Esophagus mucosa (tissue), 1 donor: ENCODE data around the gene BRK1. TPM values are rescaled to one million over a fixed set of nuclear protein-coding genes. Genes with fewer than 3 reads are reported as not detected.
A peak's percentile ranks its signal among the peaks of the same experiment; 100 is the strongest.
"Not testable (repeated sequence)": the region's sequence is repeated elsewhere in the genome, so short reads cannot be mapped to it uniquely, and the experiment has no call there.

ENCODE experiments used
- ATAC-seq: fragments of 200-7000 bp; cut with Tn5 transposase; one replicate; pipeline ENCODE4 v1.9.1; 2020
- total RNA-seq: library from RNA; stranded (reverse); gene quantifications from one replicate; pipeline ENCODE4 v1.2.4, GENCODE V29; 2023
- donor health status: DM: yes; HTN: yes; CAD: no.

BRK1 gene
- total RNA-seq, result 108 TPM

DNA sequence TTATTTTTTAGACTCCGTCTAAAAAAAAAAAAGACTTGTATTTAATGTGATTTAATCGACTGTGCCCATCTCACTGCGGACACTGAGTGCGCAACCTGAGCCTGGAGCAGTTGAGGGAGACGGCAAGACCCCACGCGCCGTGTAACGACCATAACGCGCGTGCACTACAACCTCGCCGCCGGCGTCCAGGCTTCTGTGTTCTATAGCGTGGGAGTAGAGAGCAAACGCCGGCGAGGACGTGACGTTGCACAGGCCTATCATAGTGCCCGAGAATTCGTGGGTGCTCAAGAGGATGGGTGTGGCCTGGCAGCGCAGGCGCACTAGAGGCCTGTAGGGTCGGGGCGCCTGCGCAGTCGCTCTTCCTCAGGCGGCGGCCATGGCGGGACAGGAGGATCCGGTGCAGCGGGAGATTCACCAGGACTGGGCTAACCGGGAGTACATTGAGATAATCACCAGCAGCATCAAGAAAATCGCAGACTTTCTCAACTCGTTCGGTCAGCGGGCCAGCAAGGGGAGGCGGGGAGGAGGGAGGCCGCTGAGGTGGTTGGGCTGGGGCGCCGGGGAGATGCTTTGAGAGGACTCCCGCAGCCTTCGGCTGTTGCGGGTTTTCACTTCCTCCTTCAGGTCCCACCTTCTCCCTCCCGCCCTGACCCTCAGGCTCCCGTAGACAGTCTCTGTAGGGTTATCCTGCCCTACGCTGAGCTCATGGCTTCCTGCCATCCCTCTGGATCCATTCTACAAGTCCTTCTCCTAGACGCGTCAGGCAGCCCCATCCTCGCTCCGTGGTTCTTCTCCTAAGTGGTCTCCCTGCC is at the start of gene BRK1:
BRK1 (plus strand) TSS at position 350 of the 812 bp plus-strand sequence; CDS start at position 377, 27 bp downstream.
- peak; percentile 100 for ATAC-seq

DNA sequence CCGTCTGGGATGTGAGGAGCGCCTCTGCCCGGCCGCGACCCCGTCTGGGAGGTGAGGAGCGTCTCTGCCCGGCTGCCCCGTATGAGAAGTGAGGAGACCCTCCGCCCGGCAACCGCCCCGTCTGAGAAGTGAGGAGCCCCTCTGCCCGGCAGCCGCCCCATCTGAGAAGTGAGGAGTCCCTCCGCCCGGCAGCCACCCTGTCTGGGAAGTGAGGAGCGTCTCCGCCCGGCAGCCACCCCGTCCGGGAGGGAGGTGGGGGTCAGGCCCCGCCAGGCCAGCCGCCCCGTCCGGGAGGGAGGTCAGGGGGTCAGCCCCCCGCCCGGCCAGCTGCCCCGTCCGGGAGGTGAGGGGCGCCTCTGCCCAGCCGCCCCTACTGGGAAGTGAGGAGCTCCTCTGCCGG is 45.4 kb upstream of the BRK1 start:
- ATAC-seq, result not testable (repeated sequence)

DNA sequence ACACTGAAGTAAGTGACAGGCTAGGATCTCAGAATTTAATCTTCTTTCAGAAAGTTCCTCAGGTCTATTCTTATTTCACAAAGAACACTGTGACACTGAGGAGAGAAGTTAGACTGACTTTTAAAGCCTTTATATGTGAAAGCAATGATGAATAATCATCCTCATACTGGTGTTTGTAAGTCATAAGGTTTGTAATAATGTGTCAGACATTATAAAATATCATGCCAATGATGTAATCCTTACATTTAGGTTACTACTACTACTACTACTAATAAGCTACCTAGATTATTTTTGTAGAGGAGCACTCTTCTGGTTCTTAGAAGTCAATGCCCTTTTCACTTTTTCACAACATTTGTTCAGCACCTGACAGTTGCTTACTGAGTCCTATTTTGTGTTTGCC is 40.8 kb upstream of the BRK1 start:
- ATAC-seq, result no peak

DNA sequence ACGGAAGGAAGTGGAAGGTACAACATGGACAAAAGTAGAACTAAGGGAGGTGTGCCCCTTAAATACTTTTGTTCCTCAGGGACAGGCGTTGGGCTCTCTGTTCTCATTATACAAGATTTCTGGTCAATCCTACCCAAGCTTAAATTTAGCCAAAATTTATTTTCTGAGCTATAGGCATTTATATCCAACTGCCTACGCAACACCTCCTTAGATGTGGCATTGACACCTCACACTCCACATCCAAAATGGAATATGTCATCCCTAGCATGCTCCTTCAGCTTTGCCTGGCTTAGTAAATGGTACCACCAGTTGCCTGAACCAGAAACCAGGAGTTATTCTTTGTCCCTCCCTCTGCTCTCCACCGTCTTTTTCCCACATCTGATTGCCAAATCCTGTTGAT is 33.6 kb upstream of the BRK1 start:
- no peak for ATAC-seq

DNA sequence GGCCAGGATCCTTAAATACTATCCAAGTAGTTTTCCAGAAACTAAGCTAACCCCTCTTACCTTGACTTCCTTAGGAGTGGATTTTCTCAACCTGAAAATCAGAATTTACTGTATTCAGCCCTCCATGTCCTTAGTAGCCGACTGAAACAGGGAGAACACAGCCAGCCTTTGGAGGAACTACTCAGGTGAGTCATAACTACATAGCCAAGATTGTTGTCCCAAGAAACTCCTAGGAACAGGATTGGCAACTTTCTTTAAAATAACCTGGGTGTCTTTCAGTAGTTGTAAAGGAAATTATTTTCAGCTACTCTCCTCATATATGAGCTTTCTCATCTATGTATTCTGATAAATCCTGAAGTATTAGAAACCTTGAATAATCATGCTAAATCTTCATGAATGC is 29.7 kb upstream of the BRK1 start:
- peak; percentile 87 for ATAC-seq

DNA sequence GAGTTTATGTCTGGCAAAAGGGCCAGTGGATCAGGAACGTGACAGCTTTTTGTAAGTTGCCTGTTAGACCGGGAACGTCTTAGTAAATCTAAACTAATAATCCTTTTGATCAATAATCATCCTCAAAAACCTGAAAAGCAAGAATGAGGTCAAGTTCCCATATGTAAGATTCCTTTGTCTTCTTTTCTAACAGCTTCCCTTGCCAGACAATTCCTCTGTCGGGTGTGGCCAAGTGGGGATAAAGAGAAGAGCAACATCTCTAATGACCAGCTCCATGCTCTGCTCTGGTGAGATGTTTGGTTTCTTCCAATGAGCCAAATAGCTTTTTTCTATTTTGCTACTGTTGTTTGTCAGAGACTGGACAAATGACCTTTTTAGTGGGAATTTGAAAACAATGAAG is 27.2 kb upstream of the BRK1 start:
- ATAC-seq, result peak; percentile 41

DNA sequence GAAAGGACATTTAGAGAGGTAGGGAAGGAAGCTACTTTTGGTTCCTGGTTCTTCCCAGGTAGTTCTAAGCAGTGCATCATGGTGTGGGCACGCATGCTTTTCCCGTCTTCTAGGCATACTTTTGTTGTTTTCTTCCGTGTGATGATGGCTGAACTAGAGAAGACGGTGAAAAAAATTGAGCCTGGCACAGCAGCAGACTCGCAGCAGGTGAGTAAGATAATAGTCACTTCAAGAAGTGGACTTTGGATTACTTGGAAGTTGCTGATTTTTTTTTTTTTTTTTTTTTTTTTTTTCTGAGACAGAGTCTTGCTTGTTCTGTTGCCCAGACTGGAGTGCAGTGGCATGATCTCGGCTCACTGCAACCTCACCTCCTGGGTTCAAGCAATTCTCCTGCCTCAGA is 25.3 kb upstream of the BRK1 start:
- ATAC-seq, result no peak

DNA sequence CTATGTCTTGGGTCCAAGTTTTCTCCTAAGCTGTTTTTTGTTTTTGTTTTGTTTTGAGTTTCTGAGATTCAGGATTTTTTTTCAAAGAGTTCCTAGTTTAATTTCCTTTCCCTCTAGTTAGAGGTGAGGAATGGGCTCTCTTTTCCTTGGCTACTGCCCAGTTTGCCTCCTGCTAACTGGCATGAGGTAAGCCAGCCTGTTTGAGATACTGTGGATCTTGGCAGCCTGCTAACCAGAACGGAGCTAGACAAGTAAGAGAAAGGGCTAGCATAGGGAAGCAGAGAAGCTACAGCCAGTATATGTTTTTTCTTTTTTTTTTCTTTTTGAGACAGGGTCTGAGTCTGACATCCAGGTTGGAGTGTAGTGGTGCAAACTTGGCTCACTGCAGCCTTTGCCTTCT is 24.7 kb upstream of the BRK1 start:
- not testable (repeated sequence) for ATAC-seq

DNA sequence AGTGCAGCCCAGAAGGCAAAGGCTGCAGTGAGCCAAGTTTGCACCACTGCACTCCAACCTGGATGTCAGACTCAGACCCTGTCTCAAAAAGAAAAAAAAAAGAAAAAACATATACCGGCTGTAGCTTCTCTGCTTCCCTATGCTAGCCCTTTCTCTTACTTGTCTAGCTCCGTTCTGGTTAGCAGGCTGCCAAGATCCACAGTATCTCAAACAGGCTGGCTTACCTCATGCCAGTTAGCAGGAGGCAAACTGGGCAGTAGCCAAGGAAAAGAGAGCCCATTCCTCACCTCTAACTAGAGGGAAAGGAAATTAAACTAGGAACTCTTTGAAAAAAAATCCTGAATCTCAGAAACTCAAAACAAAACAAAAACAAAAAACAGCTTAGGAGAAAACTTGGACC is 24.1 kb upstream of the BRK1 start:
- ATAC-seq, result not testable (repeated sequence)

DNA sequence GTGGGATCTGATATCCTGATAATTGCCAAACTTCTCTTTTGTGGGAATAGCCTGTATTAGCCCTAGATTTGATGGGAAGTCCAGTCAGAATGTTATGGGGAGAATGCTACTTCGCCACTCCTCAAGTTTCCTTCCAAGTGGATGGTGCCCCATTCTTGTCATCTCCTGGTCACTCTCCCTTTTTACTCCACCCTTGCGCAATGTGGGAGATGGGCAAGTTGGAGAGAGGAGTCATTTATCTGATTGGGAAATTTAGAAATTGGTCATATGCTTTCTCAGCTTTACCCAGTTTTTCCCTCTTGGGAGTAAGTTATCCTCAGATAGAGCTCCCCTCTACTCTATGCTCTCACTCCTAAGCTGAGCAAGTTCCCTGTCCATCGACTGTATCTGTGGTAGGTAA is 21.8 kb upstream of the BRK1 start:
- no peak for ATAC-seq

DNA sequence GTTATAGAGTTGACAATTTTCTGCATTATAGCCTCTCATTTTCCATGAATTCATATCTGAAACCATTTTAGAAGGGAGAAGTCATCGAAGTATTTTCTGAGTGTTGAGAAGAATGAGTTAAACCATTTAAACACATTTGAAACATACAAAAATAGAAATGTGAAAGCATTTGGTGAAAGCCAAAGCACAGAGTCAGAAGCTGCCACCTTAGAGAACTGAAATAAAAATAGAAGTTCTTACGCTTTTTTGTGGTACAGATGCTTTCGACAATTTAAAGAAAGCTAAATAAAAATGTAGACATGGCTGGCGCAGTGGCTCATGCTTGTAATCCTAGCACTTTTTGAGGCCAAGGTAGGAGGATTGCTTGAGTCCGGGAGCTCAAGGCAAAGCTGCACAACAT is 16.4 kb upstream of the BRK1 start:
- ATAC-seq, result no peak

DNA sequence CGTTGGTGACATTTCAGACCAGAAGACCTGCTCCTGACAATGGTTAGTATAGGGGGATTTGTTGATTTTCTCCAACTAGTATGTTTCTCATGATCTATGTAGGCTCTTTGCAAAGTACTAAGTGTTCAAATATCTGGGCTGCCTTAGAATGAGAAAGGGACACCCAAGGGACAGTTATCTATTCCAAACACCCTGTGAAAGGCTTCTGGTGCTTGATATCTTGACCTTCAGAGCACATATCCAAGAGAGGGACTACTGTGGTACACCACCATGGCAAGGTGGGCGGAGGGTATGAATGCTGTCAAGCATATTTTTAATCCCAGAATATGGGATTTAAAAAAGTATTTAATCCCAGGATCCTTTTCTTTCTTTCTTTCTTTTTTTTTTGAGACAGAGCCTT is 8.6 kb upstream of the BRK1 start:
- ATAC-seq, result no peak

DNA sequence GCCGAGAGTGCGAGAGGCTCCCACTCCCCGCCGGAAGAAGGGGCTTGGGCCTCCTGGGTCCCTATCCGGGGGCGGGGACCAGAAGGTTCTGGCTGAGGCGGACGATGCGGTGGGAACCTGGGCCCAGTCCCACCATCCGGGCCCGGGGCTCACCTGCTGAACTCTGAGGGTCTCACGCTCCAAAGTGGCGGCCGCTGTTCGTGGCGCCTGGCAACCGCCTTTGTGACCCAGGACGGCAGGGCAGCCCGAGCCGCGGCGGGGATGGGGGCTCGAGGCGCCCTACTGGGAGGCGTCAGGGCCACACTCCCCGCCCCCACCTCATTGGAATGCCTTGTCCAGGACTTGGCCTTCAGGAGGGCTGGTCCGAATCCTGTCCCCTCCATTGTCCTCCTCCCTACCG is 7.4 kb upstream of the BRK1 start, which contains the start of gene FANCD2OS:
FANCD2OS (minus strand) TSS at position 165 of the 400 bp plus-strand sequence. CDS start 3,481 bp downstream, outside the sequence.
- no peak for ATAC-seq

DNA sequence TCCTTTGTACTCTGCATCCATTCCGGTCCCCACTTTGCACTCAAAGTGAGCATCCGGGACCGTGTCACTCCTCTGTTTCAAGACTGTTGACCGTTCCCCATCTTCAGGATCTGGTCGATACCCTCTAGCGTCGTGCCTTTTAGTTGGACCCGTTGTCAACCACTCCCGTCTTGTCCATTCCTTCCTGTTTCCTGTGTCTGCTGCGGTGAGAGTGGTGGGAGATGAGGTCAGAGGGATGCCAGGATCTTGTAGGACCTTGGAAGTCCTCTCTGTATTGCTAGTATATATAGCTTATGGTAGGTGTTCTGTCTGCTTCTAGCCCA is 624 bp downstream of the BRK1 start:
- peak; percentile 8 for ATAC-seq

DNA sequence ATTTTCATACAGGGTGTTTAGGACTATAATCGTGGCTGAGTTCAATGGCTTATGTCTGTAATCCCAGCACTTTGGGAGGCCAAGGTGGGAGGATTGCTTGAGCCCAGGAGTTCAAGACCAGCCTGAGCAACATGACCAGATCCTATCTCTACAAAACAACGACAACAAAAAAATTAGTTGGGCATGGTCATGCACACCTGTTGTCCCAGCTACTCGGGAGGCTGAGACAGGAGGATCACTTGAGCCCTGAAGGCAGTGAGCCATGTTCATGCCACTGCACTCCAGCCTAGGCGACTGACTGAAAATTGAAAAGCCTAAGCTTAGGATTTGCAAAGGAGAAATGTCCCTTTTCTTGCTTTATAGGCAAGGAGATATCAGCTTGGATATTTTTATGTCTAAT is 1.5 kb downstream of the BRK1 start:
- no peak for ATAC-seq

DNA sequence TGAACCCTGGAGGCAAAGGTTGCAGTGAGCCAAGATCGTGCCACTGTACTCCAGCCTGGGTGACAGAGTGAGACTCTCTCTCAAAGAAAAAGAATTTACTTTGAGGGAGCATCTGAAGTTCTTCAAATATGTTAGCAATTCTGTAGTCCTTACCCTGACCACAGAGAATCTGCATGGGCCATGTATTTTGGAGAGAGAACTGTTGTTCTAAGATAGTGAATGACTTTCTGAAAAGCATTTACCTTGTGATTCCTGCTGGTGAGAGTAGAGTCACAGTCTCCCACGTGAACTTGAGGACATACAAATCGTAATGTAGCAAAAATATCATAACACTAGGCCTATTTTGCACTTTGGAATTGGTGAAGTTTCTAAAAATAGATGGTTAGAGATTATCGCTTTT is 3.9 kb downstream of the BRK1 start:
- no peak for ATAC-seq

DNA sequence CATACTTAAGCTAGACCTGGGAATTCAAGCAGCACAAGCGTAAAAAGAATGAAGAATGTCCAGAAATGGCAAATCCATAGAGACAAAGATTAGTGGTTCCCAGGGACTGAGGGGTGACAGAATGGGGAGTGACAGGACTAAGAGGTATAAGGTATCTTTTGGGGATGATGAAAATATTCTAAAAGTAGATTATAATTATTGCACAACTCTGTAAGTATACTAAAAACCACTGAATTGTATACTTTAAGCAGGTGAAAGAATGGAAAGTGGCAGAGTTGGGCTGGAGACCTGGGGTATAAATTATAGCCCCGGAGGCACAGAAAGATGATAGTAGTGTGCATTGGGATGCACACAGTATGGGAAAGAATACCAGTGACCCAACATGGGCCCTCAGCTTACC is 5.6 kb downstream of the BRK1 start:
- ATAC-seq, result no peak

DNA sequence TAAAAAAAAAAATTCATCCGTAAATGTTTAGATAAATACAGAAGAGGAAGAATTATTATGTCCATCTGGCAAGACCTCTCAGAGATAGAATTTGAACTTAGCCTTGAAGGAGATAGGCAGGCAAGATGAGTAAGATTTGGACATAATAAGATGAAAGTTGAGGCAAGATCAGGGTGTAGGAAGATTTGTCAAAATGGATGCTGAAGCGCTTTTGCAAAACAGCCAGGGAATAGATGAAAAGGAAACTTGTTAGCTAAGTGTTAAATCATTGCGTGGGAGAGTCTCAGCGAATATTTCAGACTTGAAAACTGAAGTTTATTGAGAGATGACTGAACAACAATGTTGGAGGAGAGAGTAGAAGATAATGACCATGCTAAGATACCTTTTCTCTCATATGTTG is 7.2 kb downstream of the BRK1 start:
- ATAC-seq, result no peak

DNA sequence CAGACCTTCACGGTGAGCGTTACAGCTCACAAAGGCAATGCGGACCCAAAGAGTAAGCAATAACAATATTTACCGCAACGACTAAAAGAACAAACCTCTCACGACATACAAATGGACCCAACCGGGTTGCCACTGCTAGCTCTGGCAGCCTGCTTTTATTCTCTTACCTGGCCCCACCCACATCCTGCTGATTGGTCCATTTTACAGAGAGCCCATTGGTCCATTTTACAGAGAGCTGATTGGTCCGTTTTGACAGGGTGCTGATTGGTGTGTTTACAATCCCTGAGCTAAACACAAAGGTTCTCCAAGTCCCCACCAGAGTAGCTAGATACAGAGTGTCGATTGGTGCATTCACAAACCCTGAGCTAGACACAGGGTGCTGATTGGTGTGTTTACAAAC is 20.4 kb downstream of the BRK1 start:
- not testable (repeated sequence) for ATAC-seq

DNA sequence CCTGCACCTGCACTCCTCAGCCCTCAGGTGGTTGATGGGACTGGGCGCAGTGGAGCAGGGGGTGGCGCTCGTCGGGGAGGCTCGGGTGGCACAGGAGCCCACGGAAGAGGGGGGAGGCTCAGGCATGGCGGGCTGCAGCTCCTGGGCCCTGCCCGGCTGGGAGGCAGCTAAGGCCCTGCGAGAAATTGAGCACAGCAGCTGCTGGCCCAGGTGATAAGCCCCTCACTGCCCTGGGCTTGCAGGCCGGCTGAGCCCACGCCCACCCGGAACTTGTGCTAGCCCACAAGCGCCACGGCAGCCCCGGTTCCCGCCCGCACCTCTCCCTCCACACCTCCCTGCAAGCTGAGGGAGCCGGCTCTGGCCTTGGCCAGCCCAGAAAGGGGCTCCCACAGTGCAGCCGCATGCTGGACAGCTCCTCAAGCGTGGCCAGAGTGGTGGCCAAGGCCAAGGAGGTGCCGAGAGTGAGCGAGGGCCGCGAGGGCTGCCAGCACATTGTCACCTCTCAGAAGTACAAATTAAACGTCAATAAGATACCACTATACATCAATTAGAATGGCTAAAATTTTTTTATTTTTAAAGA is 21.0 kb downstream of the BRK1 start:
- no peak for ATAC-seq

DNA sequence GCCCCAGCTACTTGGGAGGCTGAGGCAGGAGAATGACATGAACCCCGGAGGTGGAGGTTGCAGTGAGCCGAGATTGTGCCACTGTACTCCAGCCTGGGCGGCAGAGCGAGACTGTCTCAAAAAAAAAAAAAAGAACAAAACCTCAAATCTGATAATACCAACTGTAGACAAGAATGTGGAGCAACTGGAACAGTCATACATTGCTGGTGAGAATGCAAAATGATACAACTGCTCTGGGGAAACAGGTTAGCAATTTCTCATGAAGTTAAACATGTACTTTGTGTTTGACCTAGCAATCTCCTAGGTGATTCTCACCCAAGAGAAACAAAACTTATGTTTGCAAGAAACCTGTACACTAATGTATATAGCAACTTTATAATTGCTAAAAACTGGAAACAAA is 21.7 kb downstream of the BRK1 start:
- ATAC-seq, result no peak

DNA sequence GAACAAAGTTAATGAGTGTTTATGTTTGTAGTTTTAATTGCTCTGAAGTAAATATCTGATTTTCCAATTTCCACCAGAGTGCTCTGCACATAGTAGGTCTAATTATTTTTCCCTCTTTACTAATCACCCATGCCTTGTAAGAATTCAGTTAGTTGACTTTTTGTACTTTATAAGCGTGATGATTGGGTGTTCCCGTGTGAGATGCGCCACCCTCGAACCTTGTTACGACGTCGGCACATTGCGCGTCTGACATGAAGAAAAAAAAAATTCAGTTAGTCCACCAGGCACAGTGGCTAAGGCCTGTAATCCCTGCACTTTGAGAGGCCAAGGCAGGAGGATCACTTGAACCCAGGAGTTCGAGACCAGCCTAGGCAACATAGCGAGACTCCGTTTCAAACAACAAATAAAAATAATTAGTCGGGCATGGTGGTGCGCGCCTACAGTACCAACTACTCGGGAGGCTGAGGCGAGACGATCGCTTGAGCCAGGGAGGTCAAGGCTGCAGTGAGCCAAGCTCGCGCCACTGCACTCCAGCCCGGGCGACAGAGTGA is 25.6 kb downstream of the BRK1 start:
- no peak for ATAC-seq

DNA sequence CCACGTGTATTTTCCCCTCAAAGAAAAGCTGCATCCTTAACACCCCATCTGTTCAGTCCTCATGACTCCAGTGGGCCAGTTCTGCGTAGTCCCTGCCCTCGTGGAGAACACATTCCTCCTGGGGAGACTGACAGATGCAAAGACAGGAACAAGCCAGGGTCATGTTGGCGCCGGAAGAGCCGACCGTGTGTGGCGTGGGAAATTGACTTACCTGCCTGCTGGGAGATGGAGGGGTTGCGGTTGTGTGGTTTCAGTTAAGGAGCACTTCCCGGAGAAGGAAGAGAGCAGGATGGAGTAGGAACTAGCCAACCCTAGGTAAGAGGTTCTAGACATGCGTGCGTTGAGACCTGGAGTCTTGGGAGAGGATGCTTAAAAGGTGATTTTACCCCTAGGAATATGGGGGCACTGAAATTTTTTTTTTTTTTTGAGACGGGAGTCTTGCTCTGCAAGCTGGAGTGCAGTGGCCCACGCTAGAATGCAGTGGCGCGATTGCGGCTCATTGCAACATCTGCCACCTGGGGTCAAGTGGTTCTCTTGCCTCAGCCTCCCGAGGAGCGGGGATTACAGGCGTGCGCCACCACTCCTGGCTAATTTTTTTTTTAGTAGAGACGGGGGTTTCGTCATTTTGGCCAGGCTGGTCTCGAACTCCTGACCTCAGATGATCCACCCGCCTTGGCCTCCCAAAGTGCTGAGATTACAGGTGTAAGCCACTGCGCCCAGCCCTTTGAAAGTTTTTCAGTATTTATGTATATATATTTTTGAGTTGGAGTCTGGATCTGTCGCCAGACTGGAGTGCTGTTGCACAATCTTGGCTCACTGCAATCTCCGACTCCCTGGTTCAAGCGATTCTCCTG is 27.5 kb downstream of the BRK1 start:
- ATAC-seq, result no peak
